GM19043 (cell line): ENCODE measurements around the gene TXN2.
"Not testable (repeated sequence)": the region's sequence is repeated elsewhere in the genome, so short reads cannot be mapped to it uniquely, and the experiment has no call there.

Experiments used
- ATAC-seq: cut with Tn5 transposase; IDR thresholded peaks from one replicate; pipeline ENCODE4 v1.9.1; 2021; ENCODE audit warnings: low read depth; ENCODE audit not compliant: unreplicated experiment

TXN2 gene, protein sequence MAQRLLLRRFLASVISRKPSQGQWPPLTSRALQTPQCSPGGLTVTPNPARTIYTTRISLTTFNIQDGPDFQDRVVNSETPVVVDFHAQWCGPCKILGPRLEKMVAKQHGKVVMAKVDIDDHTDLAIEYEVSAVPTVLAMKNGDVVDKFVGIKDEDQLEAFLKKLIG

DNA sequence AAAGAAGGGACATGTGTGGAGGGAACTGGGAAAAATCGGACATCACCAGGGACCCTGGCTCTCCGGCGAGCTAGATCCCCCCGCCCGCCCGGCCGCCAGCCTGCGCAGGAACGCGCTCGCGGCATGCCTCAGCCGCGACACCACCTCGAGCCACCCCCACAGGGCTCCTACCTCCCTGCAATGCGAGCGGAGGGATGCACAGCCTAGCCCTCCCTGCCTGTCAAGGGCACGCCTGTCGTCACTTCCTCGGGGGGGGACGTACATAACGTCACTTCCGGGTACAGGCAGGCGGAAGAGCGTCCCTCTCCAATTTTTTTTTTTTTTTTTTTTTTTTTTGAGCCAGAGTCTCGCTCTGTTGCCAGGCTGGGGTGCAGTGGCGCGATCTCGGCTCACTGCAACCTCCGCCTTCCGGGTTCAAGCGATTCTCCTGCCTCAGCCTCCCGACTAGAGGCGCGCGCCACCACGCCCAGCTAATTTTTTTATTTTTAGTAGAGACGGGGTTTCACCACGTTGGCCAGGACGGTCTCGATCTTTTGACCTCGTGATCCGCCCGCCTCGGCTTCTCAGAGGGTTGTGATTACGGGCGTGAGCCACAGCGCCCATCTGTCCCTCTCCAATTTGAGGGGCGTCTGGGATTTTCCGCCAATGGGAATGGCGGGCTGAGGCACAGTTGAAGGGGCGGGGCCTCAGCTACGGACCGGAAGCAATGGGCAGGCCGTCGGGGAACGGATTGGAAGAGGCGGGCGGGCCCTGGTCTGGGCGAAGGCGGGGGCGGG lies at the start of gene TXN2:
Gene TXN2, minus strand, starts transcription at position 248 of the 776 bp plus-strand sequence. CDS start 803 bp downstream, outside the sequence.
- ATAC-seq, result peak; percentile 76

DNA sequence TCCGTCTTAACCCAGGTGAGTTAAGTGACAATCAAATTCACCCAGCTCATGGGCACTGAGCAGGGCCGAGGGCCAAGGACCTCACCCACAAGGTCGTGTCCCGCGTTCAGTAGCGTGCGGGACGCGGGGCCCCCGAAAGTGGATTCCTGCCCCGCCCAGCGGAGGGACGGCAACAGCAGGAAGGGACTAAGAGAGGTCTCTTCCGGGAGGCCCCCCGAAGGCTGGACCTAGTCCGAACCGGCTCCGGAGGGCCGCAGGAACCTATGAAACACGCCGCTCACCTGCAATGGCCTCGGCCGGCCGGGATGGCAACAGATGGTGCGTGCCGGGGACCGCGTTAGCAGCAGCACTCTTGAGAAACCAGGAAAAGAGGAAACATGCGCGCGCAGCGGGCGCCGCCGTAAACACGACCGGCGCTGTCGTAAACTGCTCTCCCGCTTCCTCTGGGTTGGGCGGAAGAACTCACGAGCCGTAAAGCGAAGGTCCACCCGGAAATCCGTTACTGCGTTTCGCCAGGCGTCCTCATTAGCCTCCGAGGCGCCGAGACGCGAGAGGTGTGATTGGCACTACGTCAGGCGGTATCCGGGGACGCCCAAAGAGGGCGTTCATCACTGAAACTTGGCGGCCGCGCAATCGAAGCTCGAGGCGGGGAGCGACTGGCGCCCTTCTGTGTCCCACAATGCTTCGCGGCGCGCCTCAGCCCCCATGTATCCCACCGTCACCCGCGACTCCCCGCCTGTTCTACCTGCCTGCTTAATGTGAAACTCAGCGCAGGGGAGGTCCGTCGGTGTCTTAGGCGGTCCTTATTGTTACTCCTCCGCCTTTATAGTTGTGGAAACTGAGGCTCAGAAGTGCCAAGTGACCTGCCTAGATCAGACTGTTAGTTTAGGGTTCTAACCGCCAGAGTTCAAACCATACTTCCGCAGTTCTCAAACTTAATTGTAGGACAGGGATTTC lies 47.6 kb upstream of the TXN2 start, which contains the start of gene EIF3D:
Gene EIF3D, minus strand, starts transcription at position 372 of the 957 bp plus-strand sequence. CDS start 3,045 bp downstream, outside the sequence.
- peak; percentile 92 for ATAC-seq

DNA sequence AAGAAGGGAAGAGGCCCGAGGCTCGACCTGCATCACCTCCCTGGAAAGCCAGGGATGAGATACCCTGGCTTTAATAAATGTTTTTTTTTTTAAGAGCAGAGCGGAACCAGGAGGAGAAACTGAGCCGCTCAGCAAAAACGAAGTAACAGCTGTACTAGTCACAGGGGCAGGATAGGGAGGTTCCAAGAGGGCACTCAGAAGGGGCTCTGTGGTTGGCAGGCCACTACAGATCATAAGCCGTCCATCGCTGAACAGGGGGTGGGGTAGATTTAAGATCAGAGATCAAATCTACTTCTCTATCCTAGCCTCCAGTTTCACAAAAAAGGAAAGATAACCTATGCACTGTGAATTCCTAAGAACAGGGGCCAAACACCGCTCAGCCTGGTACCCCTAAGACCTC lies 46.9 kb upstream of the TXN2 start:
- ATAC-seq, result no peak

DNA sequence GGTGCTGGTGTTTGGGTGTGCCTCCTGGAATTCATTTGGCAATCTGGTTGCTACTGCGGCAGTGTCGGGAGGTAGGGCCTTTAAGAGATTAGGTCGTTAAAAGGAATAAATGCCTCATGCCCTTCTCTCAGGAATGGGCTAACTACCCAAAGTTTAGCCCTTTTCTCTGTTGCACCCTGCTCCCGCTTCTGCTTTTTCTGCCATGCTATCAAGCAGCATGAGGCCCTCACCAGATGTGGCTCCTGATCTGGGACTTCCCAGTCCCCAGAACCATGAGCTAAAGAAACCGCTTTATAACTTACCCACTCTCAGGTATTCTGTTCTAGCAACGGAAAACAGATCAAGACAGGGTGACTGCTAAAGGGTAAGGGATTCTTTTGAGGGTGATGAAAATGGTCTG lies 41.2 kb upstream of the TXN2 start:
- ATAC-seq, result no peak

DNA sequence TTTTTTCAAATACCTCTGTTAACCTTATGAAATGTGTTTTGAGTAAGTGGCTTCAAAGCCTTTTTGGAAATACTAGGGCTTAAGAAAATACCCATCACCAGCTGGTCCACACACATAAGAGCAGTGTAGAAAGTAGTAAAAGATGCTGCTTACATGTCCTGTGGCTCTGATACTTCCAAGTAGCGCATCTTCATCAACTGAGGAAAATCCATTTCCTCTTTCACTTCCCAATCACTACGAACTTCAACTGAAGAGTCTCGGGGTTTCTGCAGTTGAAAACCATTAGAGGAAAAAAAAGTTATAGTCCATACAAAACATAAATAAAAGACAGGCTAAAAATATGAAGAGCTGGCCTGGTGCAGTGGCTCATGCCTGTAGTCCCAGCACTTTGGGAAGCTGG lies 39.0 kb upstream of the TXN2 start:
- no peak for ATAC-seq

DNA sequence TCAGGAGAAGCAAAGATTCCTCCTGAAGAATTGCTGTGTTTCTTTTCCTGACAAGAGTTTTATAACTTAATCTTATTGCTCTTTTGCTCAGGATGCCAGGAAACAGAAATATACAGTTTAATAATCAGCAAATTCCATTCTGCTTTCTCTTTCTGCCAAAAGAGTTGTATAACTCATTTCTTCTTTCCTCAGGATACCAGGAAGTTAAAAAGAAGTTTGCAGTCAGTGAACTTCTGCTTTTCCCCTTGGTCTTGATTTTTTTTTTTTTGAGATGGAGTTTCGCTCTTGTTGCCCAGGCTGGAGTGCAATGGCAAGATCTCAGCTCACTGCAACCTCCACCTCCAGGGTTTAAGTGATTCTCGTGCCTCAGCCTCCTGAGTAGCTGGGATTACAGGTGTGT lies 38.5 kb upstream of the TXN2 start:
- ATAC-seq, result not testable (repeated sequence)

DNA sequence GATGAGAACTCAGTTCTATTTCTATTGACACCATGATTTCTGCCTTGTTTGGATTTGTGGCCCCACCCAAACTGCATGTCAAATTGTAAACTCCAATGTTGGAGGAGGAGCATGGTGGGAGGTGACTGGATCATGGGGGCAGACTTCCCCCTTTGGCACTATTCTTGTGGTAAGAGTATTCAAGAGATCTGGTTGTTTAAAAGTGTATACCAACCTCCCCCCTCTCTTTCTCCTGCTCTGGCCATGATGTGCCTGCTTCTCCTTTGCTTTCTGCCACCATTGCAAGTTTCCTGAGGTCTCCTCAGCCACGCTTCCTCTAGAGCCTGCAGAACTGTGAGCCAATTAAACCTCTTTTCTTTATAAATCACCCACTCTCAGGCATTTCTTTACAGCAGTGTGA lies 33.3 kb upstream of the TXN2 start:
- ATAC-seq, result no peak

DNA sequence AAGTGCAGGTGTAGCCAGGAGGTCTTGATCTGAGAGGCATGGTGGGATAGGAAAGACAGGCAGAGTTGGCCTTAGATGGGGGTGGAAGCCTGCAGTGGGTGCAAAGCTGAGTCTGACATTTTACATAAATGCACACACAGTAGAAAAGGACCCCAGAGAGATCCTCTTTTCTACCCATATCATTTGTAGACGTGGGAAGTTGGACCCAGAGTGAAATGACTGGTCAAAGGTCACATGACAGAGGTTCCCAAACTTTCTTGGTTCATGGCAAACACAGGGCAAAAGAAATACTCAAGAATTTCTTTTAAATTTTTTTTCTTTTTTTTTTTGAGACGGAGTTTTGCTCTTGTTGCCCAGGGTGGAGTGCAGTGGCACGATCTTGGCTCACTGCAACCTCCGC lies 31.6 kb upstream of the TXN2 start:
- no peak for ATAC-seq

DNA sequence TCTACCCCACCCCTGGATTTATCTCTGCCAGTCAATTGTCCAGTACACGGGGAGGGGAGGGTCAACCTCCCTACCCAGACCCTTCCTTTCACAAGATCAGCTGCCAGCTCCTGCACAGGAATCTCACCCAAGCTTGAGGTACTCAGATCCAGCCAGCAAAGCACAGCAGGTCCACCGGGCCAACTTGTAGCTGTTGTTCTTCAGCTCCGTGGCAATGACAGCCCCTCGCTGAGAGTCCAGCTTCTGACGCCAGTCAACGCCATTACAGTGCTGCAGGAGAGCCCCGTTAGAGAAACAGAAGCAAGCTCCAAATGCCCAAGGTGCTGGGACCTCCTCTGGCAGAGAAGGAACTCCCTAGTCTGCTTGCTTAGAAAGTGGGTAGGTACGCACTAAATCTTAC lies 30.9 kb upstream of the TXN2 start:
- ATAC-seq, result no peak

DNA sequence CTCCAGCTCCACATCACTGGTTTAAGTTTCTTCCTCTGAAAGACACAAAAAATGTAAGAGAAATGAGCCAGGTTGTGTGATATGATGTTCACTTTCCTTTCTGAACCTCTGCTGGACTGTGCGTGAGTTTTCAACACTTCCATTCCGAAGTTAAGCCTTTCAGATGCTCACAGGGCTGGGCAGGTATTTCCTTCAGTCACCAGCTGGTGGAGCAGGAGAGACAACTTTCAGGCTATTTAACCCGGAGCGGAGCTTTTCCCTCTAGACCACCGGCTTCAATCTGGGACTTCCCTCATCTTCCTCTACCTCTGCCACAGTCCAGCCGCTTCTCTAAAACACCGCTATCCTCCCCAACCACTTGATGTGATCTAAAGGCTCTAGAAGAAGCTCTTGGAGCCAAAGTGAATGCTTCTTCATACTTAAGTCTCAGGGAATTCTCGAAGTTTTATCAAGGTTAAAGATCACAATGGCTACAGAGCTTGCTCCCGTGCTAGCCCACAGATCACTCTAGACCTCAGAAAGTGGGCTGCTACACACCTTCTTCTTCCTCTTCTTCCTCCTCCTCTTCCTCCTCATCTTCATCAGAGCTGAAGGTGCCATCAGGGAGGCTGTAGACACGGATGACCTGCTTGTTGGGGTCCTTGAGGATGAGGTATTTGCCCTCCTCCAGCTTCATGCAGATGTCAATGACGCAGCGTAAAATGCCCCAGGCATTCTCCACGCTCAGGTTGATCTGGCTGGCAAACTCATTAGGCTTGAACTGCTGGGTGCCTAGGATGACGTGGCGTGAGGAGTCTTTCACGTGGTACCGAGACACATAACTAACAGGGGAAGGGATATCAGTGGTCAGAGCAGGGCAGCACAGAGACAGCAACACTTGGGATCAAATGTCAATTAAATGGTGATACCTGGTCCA lies 29.8 kb upstream of the TXN2 start:
- no peak for ATAC-seq

DNA sequence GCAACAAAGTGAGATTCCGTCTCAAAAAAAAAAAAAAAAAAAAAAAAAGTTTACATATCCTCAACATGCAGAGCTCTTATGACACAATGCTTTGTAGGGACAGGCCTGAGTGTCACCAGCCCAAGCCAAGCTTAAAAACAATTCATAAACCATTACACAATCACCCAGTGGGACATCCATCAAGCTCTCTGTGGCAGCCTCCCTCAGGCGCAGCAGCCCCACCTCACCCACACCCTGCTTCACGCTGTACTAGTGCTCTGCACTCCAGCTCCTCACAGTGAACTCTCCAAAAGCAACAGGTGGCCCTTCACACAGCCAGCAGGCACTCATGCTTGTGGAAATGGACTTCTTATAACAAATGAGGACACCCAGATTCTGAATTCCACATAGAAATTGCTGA lies 28.9 kb upstream of the TXN2 start:
- no peak for ATAC-seq

DNA sequence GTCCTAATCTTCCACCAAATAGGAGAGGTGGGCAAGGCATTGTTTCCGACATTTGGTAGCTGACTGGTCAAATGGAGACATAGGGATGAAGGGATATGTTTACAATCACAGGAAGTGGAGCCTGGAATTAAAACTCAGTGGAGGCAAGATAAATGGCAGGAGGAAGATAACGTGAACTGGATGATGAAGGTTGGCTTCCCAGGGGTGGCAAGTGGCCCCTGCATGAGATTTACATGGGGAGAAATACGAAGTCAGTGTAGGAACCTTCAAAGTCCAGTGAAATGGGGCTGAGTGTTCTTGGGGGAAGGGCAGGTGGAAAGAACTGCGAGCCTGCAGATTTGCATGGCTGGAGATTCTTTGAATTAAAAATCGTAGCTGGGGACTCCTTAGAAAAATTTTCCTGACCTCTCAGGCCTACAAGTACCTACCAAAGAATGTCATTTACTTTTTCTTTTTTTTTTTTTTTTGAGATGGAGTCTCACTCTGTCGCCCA lies 26.1 kb upstream of the TXN2 start:
- ATAC-seq, result no peak

DNA sequence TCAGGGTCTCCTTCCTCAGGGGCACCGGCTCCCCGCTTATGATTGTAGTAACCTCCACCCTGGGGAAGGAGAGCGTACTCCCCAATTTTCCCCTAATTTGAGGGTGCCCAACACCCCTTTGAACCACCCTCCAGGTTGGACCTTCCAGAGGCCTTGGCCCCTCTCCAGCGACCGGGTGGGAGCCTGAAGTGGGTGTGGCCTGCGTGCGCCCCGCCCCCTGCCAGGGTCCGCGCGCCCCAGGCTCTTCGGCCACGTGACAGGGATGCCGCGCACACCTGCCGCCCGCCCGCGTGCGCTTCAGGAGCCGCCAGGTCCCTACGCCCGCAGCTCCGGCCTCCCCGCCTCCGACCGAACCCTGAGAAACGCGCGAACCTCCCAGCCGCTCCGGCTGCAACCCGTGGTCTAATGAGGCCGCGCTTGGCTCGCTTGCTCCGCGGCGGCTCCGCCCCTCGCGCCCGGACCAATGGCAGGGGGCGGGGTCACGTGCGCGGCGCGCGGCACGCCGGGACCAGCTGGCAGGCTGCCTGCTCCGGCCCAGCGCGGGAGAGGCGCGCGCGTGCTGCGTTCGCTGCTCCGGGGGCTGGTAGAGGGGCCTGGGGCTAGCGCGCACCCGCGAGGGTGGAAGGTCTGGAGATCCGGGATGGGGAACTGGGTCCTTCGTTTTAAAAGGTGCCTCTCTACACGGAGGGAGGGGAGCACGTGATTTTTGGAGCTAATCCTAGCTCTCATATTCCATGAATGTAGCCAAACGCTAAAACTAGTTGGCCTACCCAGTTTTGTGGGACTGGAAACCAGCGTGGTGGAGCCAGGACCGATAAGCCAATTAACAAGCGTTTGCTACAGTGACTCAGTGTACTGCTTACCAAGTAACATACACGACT lies 25.4 kb upstream of the TXN2 start, which contains the start of gene FOXRED2:
Gene FOXRED2, minus strand, starts transcription at position 404 of the 881 bp plus-strand sequence. CDS start 618 bp downstream, outside the sequence.
- peak; percentile 55 for ATAC-seq

DNA sequence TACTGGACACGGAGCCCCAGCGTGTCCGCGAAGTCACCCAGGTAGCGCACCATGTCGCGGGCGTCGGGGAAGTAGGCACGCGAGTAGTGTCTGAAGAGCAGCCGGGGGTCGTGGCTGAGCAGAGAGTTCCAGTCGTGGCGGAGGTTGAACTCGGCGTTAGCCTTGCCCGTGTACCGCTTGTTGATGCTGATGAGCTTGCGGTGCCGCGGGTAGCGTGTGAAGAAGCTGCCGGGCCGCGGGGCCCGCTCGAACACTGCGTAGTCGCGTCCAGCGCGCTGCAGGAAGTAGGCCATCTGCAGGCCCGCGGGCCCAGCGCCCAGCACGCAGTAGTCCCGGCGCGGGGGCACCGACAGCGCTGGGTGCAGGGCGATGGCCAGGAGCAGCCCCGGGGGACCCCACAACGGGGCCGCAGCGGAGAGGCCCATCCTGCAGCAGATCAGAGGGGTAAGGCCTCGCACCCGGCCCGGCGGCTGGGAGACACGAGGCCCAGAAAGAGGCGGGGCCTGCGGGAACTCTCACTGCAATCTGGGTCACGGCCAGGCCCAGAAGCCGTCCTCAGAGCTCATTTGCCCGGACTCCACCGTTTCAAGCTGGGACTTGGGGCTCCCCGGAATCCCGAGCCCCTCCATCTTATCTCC lies 24.7 kb upstream of the TXN2 start:
- no peak for ATAC-seq

DNA sequence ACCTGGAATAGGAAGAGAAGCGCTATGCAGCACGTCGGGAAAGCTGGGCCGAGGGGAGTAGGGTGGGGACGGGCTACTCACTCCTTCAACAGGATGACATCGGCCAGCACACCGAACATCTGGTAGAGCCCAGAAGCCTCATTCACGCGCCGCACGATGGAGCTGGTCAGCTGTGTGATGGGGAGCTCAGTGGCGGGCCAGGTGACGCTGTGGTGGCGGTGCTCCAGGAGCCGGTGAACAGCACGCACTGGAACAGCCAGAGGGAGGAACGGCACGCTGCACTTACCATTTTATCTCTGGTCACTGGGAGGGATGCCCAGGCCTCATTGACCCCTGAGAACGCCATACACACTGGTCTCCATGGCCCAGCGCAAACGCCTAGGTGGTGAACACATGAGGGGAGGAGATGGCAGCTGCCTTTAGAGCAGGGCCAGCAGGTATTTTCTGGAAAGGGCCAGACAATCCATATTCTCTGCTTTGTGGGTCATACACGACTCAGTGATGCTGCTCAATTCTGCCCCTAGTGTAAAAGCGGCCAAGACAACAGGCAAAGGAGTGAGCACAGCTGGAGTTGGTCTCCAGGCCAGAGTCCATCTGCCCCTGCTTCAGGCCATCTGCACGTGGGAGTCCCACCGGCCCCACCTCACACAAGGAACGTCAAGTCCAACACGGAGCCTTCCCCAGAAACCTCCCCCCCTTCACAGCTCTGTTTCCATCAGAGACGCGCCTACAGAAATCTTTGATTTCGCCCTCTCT lies 16.6 kb upstream of the TXN2 start:
- ATAC-seq, result no peak

DNA sequence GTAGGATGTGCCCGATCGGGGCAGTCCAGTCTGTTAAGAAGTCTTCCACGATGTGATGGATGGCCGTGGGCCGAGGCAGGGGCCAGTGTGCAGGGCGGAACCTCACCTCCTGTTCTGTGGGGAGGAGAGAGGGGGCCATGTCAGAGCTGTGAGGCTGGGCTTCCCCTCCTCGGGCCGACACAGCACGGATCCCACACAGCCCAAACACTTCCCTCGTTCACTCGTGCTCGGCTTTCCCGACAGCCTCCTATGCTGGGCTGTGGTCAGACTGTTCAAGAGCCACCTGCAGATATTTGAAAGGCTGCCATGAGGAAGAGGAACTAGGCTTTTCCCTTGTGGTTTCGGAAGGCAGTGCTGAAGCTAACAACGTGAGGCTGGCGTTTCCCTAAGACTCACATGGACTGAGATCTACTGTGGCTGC lies 12.3 kb upstream of the TXN2 start:
- ATAC-seq, result no peak

DNA sequence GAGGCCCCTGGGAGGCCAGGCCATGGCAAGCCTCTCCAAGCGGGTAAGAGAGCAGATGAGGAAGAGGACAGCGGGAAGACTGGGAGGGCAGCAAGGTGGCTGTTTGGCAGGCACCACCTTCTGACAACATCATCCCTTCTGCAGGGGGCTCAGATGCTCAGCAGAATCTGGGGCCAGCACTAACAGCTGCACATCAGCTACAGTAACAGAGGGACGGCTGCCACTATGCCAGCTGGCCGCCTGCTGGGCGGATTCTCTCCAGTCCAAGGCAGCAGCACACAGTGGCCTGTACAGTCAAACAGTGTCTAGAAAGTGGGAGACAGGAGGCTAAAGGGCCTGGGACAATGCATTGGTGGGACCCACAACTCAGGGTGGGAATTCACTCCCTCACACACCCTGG lies 10.7 kb upstream of the TXN2 start:
- no peak for ATAC-seq

DNA sequence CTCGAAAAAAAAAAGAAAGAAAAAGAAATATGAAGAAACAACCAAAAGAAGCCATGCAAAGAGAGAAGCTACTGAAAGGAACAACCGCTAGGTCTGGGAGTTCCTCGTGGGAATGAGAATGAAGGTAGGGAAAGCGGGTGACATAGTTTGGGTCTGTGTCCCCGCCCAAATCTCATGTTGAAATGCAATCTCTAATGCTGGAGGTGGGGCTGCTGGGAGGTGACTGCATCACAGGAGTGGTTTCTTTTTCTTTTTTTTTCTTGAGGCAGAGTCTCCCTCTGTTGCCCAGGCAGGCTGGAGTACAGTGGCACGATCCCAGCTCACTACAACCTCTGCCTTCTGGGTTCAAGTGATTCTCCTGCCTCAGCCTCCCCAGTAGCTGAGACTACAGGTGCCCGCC lies 9.7 kb upstream of the TXN2 start:
- ATAC-seq, result no peak
